Stimulated activated CD8-positive, alpha-beta memory T cell treated with anti-CD3 and anti-CD28 coated beads, Interleukin-15, amount 100 ng/mL, for 48 hours (primary cell): Measurements from ENCODE around the gene RAB10.
"Not testable (repeated sequence)": the region's sequence is repeated elsewhere in the genome, so short reads cannot be mapped to it uniquely, and the experiment has no call there.

ENCODE experiments used
- DNase-seq, 2 donors: peaks; one replicate each; pipeline ENCODE4 v3.0.0-alpha.2; 2020; ENCODE audit warnings: low read depth in 2 of 2

RAB10 gene

GRCh38 chr2:26033818-26034636 is at the start of gene RAB10:
RAB10 (plus strand) TSS chr2:26034084; CDS start chr2:26034609, 525 bp downstream.
- peak; percentile 99 to 100 for DNase-seq

GRCh38 chr2:25988134-25988533 is 45.8 kb upstream of the RAB10 start:
- no peak for DNase-seq

GRCh38 chr2:25989154-25989553 is 44.7 kb upstream of the RAB10 start:
- DNase-seq = no peak

- DNase-seq = no peak
These were observed 41.9 kb upstream of the RAB10 start for GRCh38 chr2:25991965-25992364.

GRCh38 chr2:25992556-25992955 is 41.3 kb upstream of the RAB10 start:
- DNase-seq = no peak

GRCh38 chr2:25993049-25993448 is 40.8 kb upstream of the RAB10 start:
- DNase-seq = no peak

- DNase-seq = no peak
These were observed 39.4 kb upstream of the RAB10 start for GRCh38 chr2:25994509-25994908.

GRCh38 chr2:25996844-25997243 is 37.0 kb upstream of the RAB10 start:
- DNase-seq = no peak

- not testable (repeated sequence) for DNase-seq
These were observed 35.0 kb upstream of the RAB10 start for GRCh38 chr2:25998816-25999383.

GRCh38 chr2:25999406-25999805 is 34.5 kb upstream of the RAB10 start:
- not testable (repeated sequence) for DNase-seq

- DNase-seq = no peak
These were observed 33.3 kb upstream of the RAB10 start for GRCh38 chr2:26000561-26001082.

- DNase-seq = no peak
These were observed 32.0 kb upstream of the RAB10 start for GRCh38 chr2:26001743-26002351.

GRCh38 chr2:26002632-26003310 is 31.1 kb upstream of the RAB10 start:
- DNase-seq = no peak

GRCh38 chr2:26008095-26008494 is 25.8 kb upstream of the RAB10 start:
- DNase-seq = no peak

- no peak for DNase-seq
These were observed 24.9 kb upstream of the RAB10 start for GRCh38 chr2:26008851-26009566.

GRCh38 chr2:26009567-26009963 is 24.3 kb upstream of the RAB10 start:
- no peak for DNase-seq

- no peak for DNase-seq
These were observed 22.9 kb upstream of the RAB10 start for GRCh38 chr2:26010943-26011342.

GRCh38 chr2:26011609-26011989 is 22.3 kb upstream of the RAB10 start:
- DNase-seq = no peak

GRCh38 chr2:26011990-26012856 is 21.7 kb upstream of the RAB10 start:
- DNase-seq = no peak

- no peak for DNase-seq
These were observed 20.2 kb upstream of the RAB10 start for GRCh38 chr2:26013668-26014067.
